ENCODE data around the gene IMPA2. TPM values are rescaled to one million over a fixed set of nuclear protein-coding genes. Genes with fewer than 3 reads are reported as not detected.

The IMPA2 gene
- total RNA-seq, 1 donor from 2014 or later = 24.1 TPM

GRCh38 chr18:11980494-11981191 is 664 bp upstream of the IMPA2 start:
- H3K4me3 Mint-ChIP-seq (ENCODE audit: unreplicated experiment) = peak overlapping the region; percentile 89
- peaks cover 7% of the 10 kb centered on the region for H3K27me3 Mint-ChIP-seq (ENCODE audit: unreplicated experiment)
- H3K9me3 Mint-ChIP-seq (ENCODE audit: unreplicated experiment) = no peaks in the 10 kb centered on the region
- H3K4me1 Mint-ChIP-seq (ENCODE audit: unreplicated experiment) = peaks cover 29% of the 10 kb centered on the region
- peak; percentile 95 for DNase-seq (ENCODE audit: low spot score)
- TF ChIP-seq CTCF (IDR thresholded peaks at IDR 0.05; ENCODE audit: unreplicated experiment) = no peak
- no peaks in the 10 kb centered on the region for H3K36me3 Mint-ChIP-seq (ENCODE audit: low read depth, unreplicated experiment)
- peak overlapping the region; percentile 74 for H3K27ac Mint-ChIP-seq (ENCODE audit: unreplicated experiment)

GRCh38 chr18:11981543-11982366 is 448 bp downstream of the IMPA2 start:
- TF ChIP-seq CTCF (IDR thresholded peaks at IDR 0.05; ENCODE audit: unreplicated experiment) = no peak
- peak; percentile 46 for DNase-seq (ENCODE audit: low spot score)
- peaks cover 5% of the 10 kb centered on the region for H3K27me3 Mint-ChIP-seq (ENCODE audit: unreplicated experiment)
- no peaks in the 10 kb centered on the region for H3K9me3 Mint-ChIP-seq (ENCODE audit: unreplicated experiment)
- H3K27ac Mint-ChIP-seq (ENCODE audit: unreplicated experiment) = no peak overlapping the region
- no peaks in the 10 kb centered on the region for H3K36me3 Mint-ChIP-seq (ENCODE audit: low read depth, unreplicated experiment)
- H3K4me3 Mint-ChIP-seq (ENCODE audit: unreplicated experiment) = peak overlapping the region; percentile 91
- H3K4me1 Mint-ChIP-seq (ENCODE audit: unreplicated experiment) = peaks cover 29% of the 10 kb centered on the region

- no peak for DNase-seq (ENCODE audit: low spot score)
- TF ChIP-seq CTCF (IDR thresholded peaks at IDR 0.05; ENCODE audit: unreplicated experiment) = no peak
- no peaks in the 10 kb centered on the region for H3K36me3 Mint-ChIP-seq (ENCODE audit: low read depth, unreplicated experiment)
- no peak overlapping the region for H3K27ac Mint-ChIP-seq (ENCODE audit: unreplicated experiment)
- peaks cover 7% of the 10 kb centered on the region for H3K27me3 Mint-ChIP-seq (ENCODE audit: unreplicated experiment)
- H3K9me3 Mint-ChIP-seq (ENCODE audit: unreplicated experiment) = no peaks in the 10 kb centered on the region
- H3K4me1 Mint-ChIP-seq (ENCODE audit: unreplicated experiment) = peaks cover 29% of the 10 kb centered on the region
- peak overlapping the region; percentile 27 for H3K4me3 Mint-ChIP-seq (ENCODE audit: unreplicated experiment)
These were observed 1.7 kb downstream of the IMPA2 start for GRCh38 chr18:11982981-11983380.

GRCh38 chr18:11983592-11983991 is 2.3 kb downstream of the IMPA2 start:
- peak; percentile 59 for DNase-seq (ENCODE audit: low spot score)
- H3K27ac Mint-ChIP-seq (ENCODE audit: unreplicated experiment) = no peak overlapping the region
- H3K4me1 Mint-ChIP-seq (ENCODE audit: unreplicated experiment) = peaks cover 29% of the 10 kb centered on the region
- no peak for TF ChIP-seq CTCF (IDR thresholded peaks at IDR 0.05; ENCODE audit: unreplicated experiment)
- peaks cover 7% of the 10 kb centered on the region for H3K27me3 Mint-ChIP-seq (ENCODE audit: unreplicated experiment)
- H3K4me3 Mint-ChIP-seq (ENCODE audit: unreplicated experiment) = no peak overlapping the region
- H3K9me3 Mint-ChIP-seq (ENCODE audit: unreplicated experiment) = no peaks in the 10 kb centered on the region
- H3K36me3 Mint-ChIP-seq (ENCODE audit: low read depth, unreplicated experiment) = no peaks in the 10 kb centered on the region

GRCh38 chr18:11984091-11984490 is 2.8 kb downstream of the IMPA2 start:
- no peak overlapping the region for H3K27ac Mint-ChIP-seq (ENCODE audit: unreplicated experiment)
- no peaks in the 10 kb centered on the region for H3K36me3 Mint-ChIP-seq (ENCODE audit: low read depth, unreplicated experiment)
- H3K4me3 Mint-ChIP-seq (ENCODE audit: unreplicated experiment) = no peak overlapping the region
- TF ChIP-seq CTCF (IDR thresholded peaks at IDR 0.05; ENCODE audit: unreplicated experiment) = no peak
- H3K4me1 Mint-ChIP-seq (ENCODE audit: unreplicated experiment) = peaks cover 29% of the 10 kb centered on the region
- no peak for DNase-seq (ENCODE audit: low spot score)
- H3K9me3 Mint-ChIP-seq (ENCODE audit: unreplicated experiment) = no peaks in the 10 kb centered on the region
- peaks cover 6% of the 10 kb centered on the region for H3K27me3 Mint-ChIP-seq (ENCODE audit: unreplicated experiment)

Measured in endothelial cell (in vitro differentiated cells).